HCT116 (cell line): ENCODE results near the gene KPNA5. TPM values are rescaled to one million over a fixed set of nuclear protein-coding genes. Genes with fewer than 3 reads are reported as not detected.

Source experiments
- ATAC-seq: fragments of 200-7000 bp; cut with Tn5 transposase; 2 replicates; pipeline ENCODE4 v1.9.1; 2020; ENCODE audit warnings: mild to moderate bottlenecking, moderate library complexity
- BruUV-seq: library from RNA; stranded (reverse); fragments of 400-500 nt; replicated peaks from 2 replicates; lab custom pipeline; 2021; lab: Mats Ljungman, UMichigan
- CTCF ChIA-PET: fragments of 300-600 bp; sonication (Branson Sonifier 250); formaldehyde crosslinking; loops from one replicate; lab custom pipeline; 2021; ENCODE audit warnings: antibody characterized with exemption; lab: Charles Lee
- POLR2A ChIA-PET: fragments of 300-600, 350-600 bp; sonication (Branson Sonifier 250); formaldehyde crosslinking; loops from one replicate; lab custom pipeline; 2021; ENCODE audit warnings: antibody characterized with exemption; lab: Charles Lee
- RAD21 ChIA-PET, 2 experiments: fragments of 300-600 bp; sonication (Branson Sonifier 250); formaldehyde crosslinking; loops; one replicate each; lab custom pipeline; 2023; ENCODE audit warnings: low total read pairs in 2 of 2; ENCODE audit not compliant: uncharacterized antibody in 2 of 2, unreplicated experiment in 2 of 2, low non-redundant PET in 1 of 2; lab: Charles Lee
- DNase-seq: peaks from one replicate; pipeline ENCODE4 v3.0.0-alpha.2; 2010; ENCODE audit warnings: low read depth, low spot score
- H2AFZ ChIP-seq: fragments of 200-600 bp; shearing (Covaris generic), sonication (generic); 2 replicates; pipeline ENCODE4 v1.6.1; 2017; ENCODE audit warnings: low read depth, mixed run types, mixed read lengths, antibody characterized with exemption, low read length; ENCODE audit not compliant: poor library complexity, severe bottlenecking
- H3K27ac ChIP-seq: 2 replicates; pipeline ENCODE4 v1.5.1; 2012; ENCODE audit warnings: low read depth, low read length
- H3K27me3 ChIP-seq: fragments of 200-600 bp; sonication (generic); 2 replicates; pipeline ENCODE4 v1.6.1; 2016; ENCODE audit warnings: mixed run types, low read length, mixed read lengths; ENCODE audit not compliant: insufficient read depth
- H3K36me3 ChIP-seq, 2 experiments: fragments of 200-500 bp in 1 of 2; fragments of 200-600 bp in 1 of 2; sonication (Bioruptor generic) in 1 of 2; sonication (generic) in 1 of 2; 2 replicates each; pipeline versions ENCODE4 v1.5.1 to v1.6.1; 2014 to 2016; ENCODE audit warnings: low read length in 2 of 2, inconsistent platforms in 1 of 2, mixed read lengths in 1 of 2, mixed run types in 1 of 2; ENCODE audit not compliant: insufficient read depth in 2 of 2, control insufficient read depth in 1 of 2
- H3K4me1 ChIP-seq, 2 experiments: fragments of 200-600 bp in 1 of 2; sonication (generic) in 1 of 2; 2 replicates each; pipeline versions ENCODE4 v1.5.1 to v1.6.1; 2012 to 2017; ENCODE audit warnings: low read length in 2 of 2, inconsistent platforms in 1 of 2, mild to moderate bottlenecking in 1 of 2, mixed read lengths in 1 of 2, mixed run types in 1 of 2, moderate library complexity in 1 of 2; ENCODE audit not compliant: insufficient read depth in 2 of 2, control insufficient read depth in 1 of 2
- H3K4me2 ChIP-seq: fragments of 200-600 bp; sonication (generic); 2 replicates; pipeline ENCODE4 v1.6.1; 2017; ENCODE audit warnings: mixed run types, low read length, mixed read lengths
- H3K4me3 ChIP-seq, 2 experiments: fragments of 200-600 bp in 1 of 2; sonication (generic) in 1 of 2; replicated peaks in 1 of 2; 2 replicates each; pipeline ENCODE4 v1.5.1; 2011 to 2016; ENCODE audit warnings: low read length in 2 of 2, control low read depth in 1 of 2, low read depth in 1 of 2, mild to moderate bottlenecking in 1 of 2, mixed read lengths in 1 of 2, mixed run types in 1 of 2
- H3K79me2 ChIP-seq: fragments of 200-600 bp; sonication (generic); 2 replicates; pipeline ENCODE4 v1.6.1; 2017; ENCODE audit warnings: mild to moderate bottlenecking, mixed run types, low read length, moderate library complexity, mixed read lengths; ENCODE audit not compliant: insufficient read depth
- H3K9ac ChIP-seq: fragments of 200-600 bp; sonication (generic); 2 replicates; pipeline ENCODE4 v1.6.1; 2016; ENCODE audit warnings: low read length, mixed read lengths
- H3K9me2 ChIP-seq: fragments of 200-600 bp; sonication (generic), shearing (Covaris generic); 2 replicates; pipeline ENCODE4 v1.6.1; 2017; ENCODE audit warnings: mixed run types, mild to moderate bottlenecking, moderate library complexity; ENCODE audit not compliant: insufficient read depth
- H3K9me3 ChIP-seq, 2 experiments: fragments of 200-500 bp in 1 of 2; fragments of 200-600 bp in 1 of 2; sonication (Bioruptor generic) in 1 of 2; sonication (generic) in 1 of 2; 2 replicates each; pipeline ENCODE4 v1.6.1; 2014 to 2017; ENCODE audit warnings: low read length in 2 of 2, mixed read lengths in 2 of 2, inconsistent platforms in 1 of 2, low read depth in 1 of 2, mild to moderate bottlenecking in 1 of 2, mixed run types in 1 of 2, moderate library complexity in 1 of 2; ENCODE audit not compliant: control insufficient read depth in 1 of 2, insufficient read depth in 1 of 2
- H4K20me1 ChIP-seq: fragments of 200-600 bp; sonication (generic), shearing (Covaris generic); 2 replicates; pipeline ENCODE4 v1.6.1; 2017; ENCODE audit warnings: mixed run types, mild to moderate bottlenecking, moderate library complexity; ENCODE audit not compliant: insufficient read depth
- ATF3 ChIP-seq: IDR thresholded peaks from 2 replicates; pipeline ENCODE4 v1.6.1; 2012
- CBX3 ChIP-seq: IDR thresholded peaks from 2 replicates; pipeline ENCODE4 v1.6.1; 2012; ENCODE audit warnings: low read depth
- CEBPB ChIP-seq: IDR thresholded peaks from 2 replicates; pipeline ENCODE4 v1.6.1; 2012; ENCODE audit warnings: low read depth
- EZH2 ChIP-seq: fragments of 200-600 bp; sonication (generic); IDR thresholded peaks from 2 replicates; pipeline ENCODE4 v1.6.1; 2017; ENCODE audit warnings: antibody characterized with exemption, mixed run types
- FOSL1 ChIP-seq: IDR thresholded peaks from 2 replicates; pipeline ENCODE4 v1.6.1; 2012; ENCODE audit warnings: low read depth
- JUND ChIP-seq: IDR thresholded peaks from 2 replicates; pipeline ENCODE4 v1.6.1; 2012
- POLR2A ChIP-seq: IDR thresholded peaks from 2 replicates; pipeline ENCODE4 v1.7.0; 2011; ENCODE audit warnings: borderline replicate concordance; ENCODE audit not compliant: insufficient read depth, insufficient read length; ENCODE audit errors: extremely low read depth
- POLR2AphosphoS5 ChIP-seq: IDR thresholded peaks from 2 replicates; pipeline ENCODE4 v1.6.1; 2011; ENCODE audit warnings: mild to moderate bottlenecking, low read depth, low read length, moderate library complexity
- RAD21 ChIP-seq: IDR thresholded peaks from 2 replicates; pipeline ENCODE4 v1.6.1; 2012; ENCODE audit warnings: low read depth, mild to moderate bottlenecking
- SIN3A ChIP-seq: IDR thresholded peaks from 2 replicates; pipeline ENCODE4 v1.6.1; 2012; ENCODE audit warnings: low read depth
- SP1 ChIP-seq: IDR thresholded peaks from 2 replicates; pipeline ENCODE4 v1.6.1; 2012; ENCODE audit warnings: low read depth
- YY1 ChIP-seq: IDR thresholded peaks from 2 replicates; pipeline ENCODE4 v1.6.1; 2011; ENCODE audit warnings: low read length, low read depth, moderate library complexity, mild to moderate bottlenecking; ENCODE audit not compliant: insufficient replicate concordance; ENCODE audit errors: extremely low read depth
- ZFX ChIP-seq: fragments of 450-650 bp; IDR thresholded peaks from 2 replicates; pipeline ENCODE4 v1.6.1; 2017
- ZNF274 ChIP-seq: fragments of 200-500 bp; sonication (Bioruptor generic); IDR thresholded peaks from 2 replicates; pipeline ENCODE4 v1.6.1; 2014; ENCODE audit warnings: mild to moderate bottlenecking, low read depth, low read length, inconsistent platforms
- intact Hi-C: fragments of 100-400 bp; cut with micrococcal nuclease; formaldehyde crosslinking; loops from 2 replicates; pipeline ENCODE4 v1.10.0; 2022
- total RNA-seq: library from RNA; stranded (reverse); gene quantifications from one replicate; pipeline ENCODE4 v1.2.1, GENCODE V29; 2021; ENCODE audit not compliant: unreplicated experiment
- TF ChIP-seq, protein P1 (sequence below), 3 experiments: fragments of 200-600 bp in 1 of 3; sonication (generic) in 1 of 3; IDR thresholded peaks in 2 of 3; conservative IDR thresholded peaks in 1 of 3; 2 replicates each; pipeline ENCODE4 v1.5.1; 2012 to 2017; ENCODE audit warnings: low read depth in 2 of 3, low read length in 2 of 3, antibody characterized with exemption in 1 of 3, borderline replicate concordance in 1 of 3, control low read depth in 1 of 3, mild to moderate bottlenecking in 1 of 3, mixed read lengths in 1 of 3, mixed run types in 1 of 3, moderate library complexity in 1 of 3; ENCODE audit not compliant: insufficient read depth in 1 of 3
- TF ChIP-seq, protein P2 (sequence below): IDR thresholded peaks from 2 replicates; pipeline ENCODE4 v1.6.1; 2012

Gene KPNA5
- total RNA-seq, 1 experiment from 2014 or later, result 9.8 TPM

DNA sequence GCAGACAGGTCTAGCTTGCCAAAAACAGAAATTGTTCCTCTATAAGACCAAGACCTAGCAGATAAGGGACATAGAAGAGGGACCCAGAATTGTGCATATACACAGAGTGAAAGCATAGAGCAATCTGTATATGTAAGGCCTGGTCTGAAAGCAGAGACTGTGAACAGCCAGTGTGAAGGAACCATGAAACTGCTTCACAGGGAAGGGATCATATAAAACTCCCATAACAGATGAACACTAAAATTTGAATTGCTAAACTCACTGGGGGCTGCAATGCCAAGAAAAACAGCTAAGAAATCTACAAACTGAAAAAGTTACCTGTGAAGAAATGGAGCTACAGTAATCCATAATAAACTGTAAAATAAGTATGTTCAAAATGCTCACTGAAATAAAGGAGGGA lies 19.4 kb upstream of the KPNA5 start:
- BruUV-seq, result no TSS peak
- TF ChIP-seq POLR2A, result no peak
- no peak for TF ChIP-seq JUND
- TF ChIP-seq EZH2, result no peak
- TF ChIP-seq ATF3, result no peak
- no peak for TF ChIP-seq ZFX
- TF ChIP-seq RAD21, result no peak
- TF ChIP-seq CEBPB, result no peak
- TF ChIP-seq SP1, result no peak
- TF ChIP-seq FOSL1, result no peak
- no peak for TF ChIP-seq YY1
- no peak for TF ChIP-seq POLR2AphosphoS5
- no peak for TF ChIP-seq SIN3A
- TF ChIP-seq ZNF274, result no peak
- TF ChIP-seq CBX3, result no peak
- TF ChIP-seq, protein P1, sequence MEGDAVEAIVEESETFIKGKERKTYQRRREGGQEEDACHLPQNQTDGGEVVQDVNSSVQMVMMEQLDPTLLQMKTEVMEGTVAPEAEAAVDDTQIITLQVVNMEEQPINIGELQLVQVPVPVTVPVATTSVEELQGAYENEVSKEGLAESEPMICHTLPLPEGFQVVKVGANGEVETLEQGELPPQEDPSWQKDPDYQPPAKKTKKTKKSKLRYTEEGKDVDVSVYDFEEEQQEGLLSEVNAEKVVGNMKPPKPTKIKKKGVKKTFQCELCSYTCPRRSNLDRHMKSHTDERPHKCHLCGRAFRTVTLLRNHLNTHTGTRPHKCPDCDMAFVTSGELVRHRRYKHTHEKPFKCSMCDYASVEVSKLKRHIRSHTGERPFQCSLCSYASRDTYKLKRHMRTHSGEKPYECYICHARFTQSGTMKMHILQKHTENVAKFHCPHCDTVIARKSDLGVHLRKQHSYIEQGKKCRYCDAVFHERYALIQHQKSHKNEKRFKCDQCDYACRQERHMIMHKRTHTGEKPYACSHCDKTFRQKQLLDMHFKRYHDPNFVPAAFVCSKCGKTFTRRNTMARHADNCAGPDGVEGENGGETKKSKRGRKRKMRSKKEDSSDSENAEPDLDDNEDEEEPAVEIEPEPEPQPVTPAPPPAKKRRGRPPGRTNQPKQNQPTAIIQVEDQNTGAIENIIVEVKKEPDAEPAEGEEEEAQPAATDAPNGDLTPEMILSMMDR (IDR thresholded peaks at IDR 0.05 in 2 of 3, conservative IDR thresholded peaks at IDR 0.05 in 1 of 3; ENCODE audit: borderline replicate concordance in 1 of 3, insufficient read depth in 1 of 3, low read depth in 2 of 3, low read length in 2 of 3), result no peak
- TF ChIP-seq, protein P2, sequence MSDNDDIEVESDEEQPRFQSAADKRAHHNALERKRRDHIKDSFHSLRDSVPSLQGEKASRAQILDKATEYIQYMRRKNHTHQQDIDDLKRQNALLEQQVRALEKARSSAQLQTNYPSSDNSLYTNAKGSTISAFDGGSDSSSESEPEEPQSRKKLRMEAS, result no peak
- TF ChIP-seq, all 23 proteins: peak for 0
- peaks cover 82% of the 10 kb centered on the region for H3K79me2 ChIP-seq
- H3K27ac ChIP-seq, result no peak overlapping the region
- H3K9me2 ChIP-seq, result no peaks in the 10 kb centered on the region
- H3K4me1 ChIP-seq, result no peaks in the 10 kb centered on the region
- H3K9ac ChIP-seq, result no peak overlapping the region
- intact Hi-C loops, result no loop called here
- no peak overlapping the region for H2AFZ ChIP-seq
- ATAC-seq, result no peak
- ChIA-PET POLR2A (interaction anchor here (1.3 kb wide), 1 partner anchor 11 kb away, joined by 4 read pairs; no protein-coding TSS in a partner anchor), RAD21 (no interaction called here), CTCF (no interaction called here)
- H4K20me1 ChIP-seq, result no peaks in the 10 kb centered on the region
- H3K27me3 ChIP-seq, result no peaks in the 10 kb centered on the region
- no peak overlapping the region for H3K4me3 ChIP-seq
- H3K36me3 ChIP-seq, result peaks cover 4 to 10% of the 10 kb centered on the region in 2 experiments; a peak in 2 of 4 replicates
- DNase-seq, result no peak
- H3K4me2 ChIP-seq, result no peak overlapping the region
- no peaks in the 10 kb centered on the region for H3K9me3 ChIP-seq
